ENCODE measurements around the gene KAZN.

KAZN gene

GRCh38 chr1:14843525-14843924 is 245.0 kb downstream of the KAZN start:
- no peak overlapping the region for H3K4me2 ChIP-seq (ENCODE audit: low read length)
- no peaks in the 10 kb centered on the region for H3K4me1 ChIP-seq (ENCODE audit: insufficient read depth, low read length, severe bottlenecking)
- H3K79me2 ChIP-seq (ENCODE audit: insufficient read depth, low read length): no peaks in the 10 kb centered on the region
- no peaks in the 10 kb centered on the region for H3F3A ChIP-seq (ENCODE audit: insufficient read depth, low read length)
- no peaks in the 10 kb centered on the region for H4K20me1 ChIP-seq (ENCODE audit: insufficient read depth, low read length)
- H3K9me3 ChIP-seq (ENCODE audit: low read length): peaks cover 11% of the 10 kb centered on the region
- no peak overlapping the region for H3K27ac ChIP-seq (ENCODE audit: low read depth, low read length, poor library complexity, severe bottlenecking)
- H3K27me3 ChIP-seq (ENCODE audit: insufficient read depth, low read length): no peaks in the 10 kb centered on the region
- TF ChIP-seq CTCF (IDR thresholded peaks at IDR 0.05; ENCODE audit: low read length) (no peak), EZH2 (IDR thresholded peaks at IDR 0.05; ENCODE audit: borderline replicate concordance, low read length) (no peak)
- no peak overlapping the region for H3K9ac ChIP-seq (ENCODE audit: low read length)
- no peaks in the 10 kb centered on the region for H3K9me2 ChIP-seq (ENCODE audit: low read depth, low read length)
- no peak overlapping the region for H2AFZ ChIP-seq (ENCODE audit: low read length)
- no peak overlapping the region for H3K4me3 ChIP-seq (ENCODE audit: low read depth, low read length, poor library complexity, severe bottlenecking)
- no peaks in the 10 kb centered on the region for H3K36me3 ChIP-seq (ENCODE audit: insufficient read depth, low read length)

- no peak overlapping the region for H2AFZ ChIP-seq (ENCODE audit: low read length)
- H3K4me2 ChIP-seq (ENCODE audit: low read length): no peak overlapping the region
- no peak overlapping the region for H3K27ac ChIP-seq (ENCODE audit: low read depth, low read length, poor library complexity, severe bottlenecking)
- H3F3A ChIP-seq (ENCODE audit: insufficient read depth, low read length): no peaks in the 10 kb centered on the region
- no peak overlapping the region for H3K4me3 ChIP-seq (ENCODE audit: low read depth, low read length, poor library complexity, severe bottlenecking)
- H3K9me2 ChIP-seq (ENCODE audit: low read depth, low read length): no peaks in the 10 kb centered on the region
- H4K20me1 ChIP-seq (ENCODE audit: insufficient read depth, low read length): no peaks in the 10 kb centered on the region
- H3K79me2 ChIP-seq (ENCODE audit: insufficient read depth, low read length): no peaks in the 10 kb centered on the region
- H3K27me3 ChIP-seq (ENCODE audit: insufficient read depth, low read length): no peaks in the 10 kb centered on the region
- H3K9me3 ChIP-seq (ENCODE audit: low read length): peaks cover 11% of the 10 kb centered on the region
- no peaks in the 10 kb centered on the region for H3K36me3 ChIP-seq (ENCODE audit: insufficient read depth, low read length)
- H3K9ac ChIP-seq (ENCODE audit: low read length): no peak overlapping the region
- H3K4me1 ChIP-seq (ENCODE audit: insufficient read depth, low read length, severe bottlenecking): no peaks in the 10 kb centered on the region
- TF ChIP-seq CTCF (IDR thresholded peaks at IDR 0.05; ENCODE audit: low read length) (no peak), EZH2 (IDR thresholded peaks at IDR 0.05; ENCODE audit: borderline replicate concordance, low read length) (no peak)
Observed at GRCh38 chr1:14844356-14844755, 245.9 kb downstream of the KAZN start.

- Histone ChIP-seq H3K27ac (ENCODE audit: low read depth, low read length, poor library complexity, severe bottlenecking) (no peak overlapping the region), H3K27me3 (ENCODE audit: insufficient read depth, low read length) (no peaks in the 10 kb centered on the region), H3K9me3 (ENCODE audit: low read length) (peaks cover 11% of the 10 kb centered on the region), H3K4me3 (ENCODE audit: low read depth, low read length, poor library complexity, severe bottlenecking) (no peak overlapping the region), H3K9ac (ENCODE audit: low read length) (no peak overlapping the region), H2AFZ (ENCODE audit: low read length) (no peak overlapping the region), H3K79me2 (ENCODE audit: insufficient read depth, low read length) (no peaks in the 10 kb centered on the region), H3F3A (ENCODE audit: insufficient read depth, low read length) (no peaks in the 10 kb centered on the region), H4K20me1 (ENCODE audit: insufficient read depth, low read length) (no peaks in the 10 kb centered on the region), H3K9me2 (ENCODE audit: low read depth, low read length) (no peaks in the 10 kb centered on the region), H3K4me1 (ENCODE audit: insufficient read depth, low read length, severe bottlenecking) (no peaks in the 10 kb centered on the region), H3K4me2 (ENCODE audit: low read length) (no peak overlapping the region), H3K36me3 (ENCODE audit: insufficient read depth, low read length) (no peaks in the 10 kb centered on the region)
- TF ChIP-seq EZH2 (IDR thresholded peaks at IDR 0.05; ENCODE audit: borderline replicate concordance, low read length): no peak
- no peak for TF ChIP-seq CTCF (IDR thresholded peaks at IDR 0.05; ENCODE audit: low read length)
Observed at GRCh38 chr1:14844923-14845617, 246.6 kb downstream of the KAZN start.
